Posterior vena cava (tissue), 2 donors: ENCODE data around the gene FAM181A. TPM values are rescaled to one million over a fixed set of nuclear protein-coding genes. Genes with fewer than 3 reads are reported as not detected.

Experiments
- DNase-seq: peaks from one replicate; pipeline ENCODE4 v3.0.0-alpha.2; 2020; ENCODE audit warnings: low spot score
- intact Hi-C, 2 donors: fragments of 100-400 bp; cut with DNase I; formaldehyde crosslinking; loops; one replicate each; pipeline versions ENCODE4 v1.14.1 to v1.14.2; 2022 to 2023
- total RNA-seq, 2 donors: library from RNA; stranded (reverse); fragmentation: NEBNext Ultra II Directional; extraction: Animal tissue kit (Norgen Biotek cat#: 25700); gene quantifications; one replicate each; pipeline ENCODE4 v1.2.1, GENCODE V29; 2021
- donor health status: DM: yes; HTN: yes; CAD: no.
- donor health status: DM: yes; HTN: yes; CAD: no.

The FAM181A gene
- total RNA-seq, 2 donors from 2014 or later = not detected

- intact Hi-C loops = loop anchor here (5.0 kb wide), 2 partner anchors 115 to 245 kb away; partner anchors contain the start of gene PRIMA1 (in 1 of the 2)
- DNase-seq = no peak
Measured at GRCh38 chr14:93901813-93902212, 25.3 kb upstream of the FAM181A start.

- intact Hi-C loops = loop anchor here (5.0 kb wide), 2 partner anchors 115 to 245 kb away; partner anchors contain the start of gene PRIMA1 (in 1 of the 2)
- no peak for DNase-seq
Measured at GRCh38 chr14:93902619-93903307, 24.4 kb upstream of the FAM181A start.

GRCh38 chr14:93903342-93904184 lies 23.6 kb upstream of the FAM181A start:
- DNase-seq = no peak
- intact Hi-C loops = loop anchor here (5.0 kb wide), 2 partner anchors 116 to 246 kb away; partner anchors contain the start of gene PRIMA1 (in 1 of the 2)

GRCh38 chr14:93905623-93906022 lies 21.5 kb upstream of the FAM181A start:
- intact Hi-C loops = loop anchor here in 1 of 2 donors (5.0 kb wide), 1 partner anchor 1622 kb away; no protein-coding TSS in a partner anchor
- no peak for DNase-seq

GRCh38 chr14:93906341-93907329 lies 20.5 kb upstream of the FAM181A start:
- DNase-seq = no peak
- intact Hi-C loops = loop anchor here in 1 of 2 donors (1.0 to 5.0 kb wide), 2 partner anchors 248 to 1621 kb away; no protein-coding TSS in a partner anchor

- intact Hi-C loops = loop anchor here in 1 of 2 donors (5.0 kb wide), 1 partner anchor 1618 kb away; no protein-coding TSS in a partner anchor
- DNase-seq = peak; percentile 40
Measured at GRCh38 chr14:93909429-93910128, 17.6 kb upstream of the FAM181A start.

GRCh38 chr14:93911975-93912615 lies 15.0 kb upstream of the FAM181A start:
- intact Hi-C loops = no loop called here
- DNase-seq = no peak

- no peak for DNase-seq
- intact Hi-C loops = no loop called here
Measured at GRCh38 chr14:93912782-93913181, 14.4 kb upstream of the FAM181A start.

- intact Hi-C loops = no loop called here
Measured at GRCh38 chr14:93914278-93914677, 12.9 kb upstream of the FAM181A start.

GRCh38 chr14:93915070-93915705 lies 12.0 kb upstream of the FAM181A start:
- DNase-seq = no peak
- intact Hi-C loops = no loop called here

More at GRCh38 chr14:93914278-93914677, 12.9 kb upstream of the FAM181A start:
- DNase-seq = no peak

- DNase-seq = no peak
- intact Hi-C loops = no loop called here
Measured at GRCh38 chr14:93915800-93916199, 11.3 kb upstream of the FAM181A start.

GRCh38 chr14:93916498-93916897 lies 10.6 kb upstream of the FAM181A start:
- no peak for DNase-seq
- intact Hi-C loops = no loop called here

GRCh38 chr14:93917141-93917540 lies 10.0 kb upstream of the FAM181A start:
- intact Hi-C loops = no loop called here
- DNase-seq = no peak

GRCh38 chr14:93921001-93921806 lies 5.9 kb upstream of the FAM181A start:
- intact Hi-C loops = no loop called here
- DNase-seq = no peak

- intact Hi-C loops = no loop called here
- DNase-seq = no peak
Measured at GRCh38 chr14:93923626-93924025, 3.5 kb upstream of the FAM181A start.

- intact Hi-C loops = no loop called here
Measured at GRCh38 chr14:93924592-93925355, 2.4 kb upstream of the FAM181A start.

More at GRCh38 chr14:93924592-93925355, 2.4 kb upstream of the FAM181A start:
- DNase-seq = no peak
